GM21529 (cell line): Measurements from ENCODE around the gene PIP5KL1.

Experiments
- ATAC-seq: cut with Tn5 transposase; IDR thresholded peaks from one replicate; pipeline ENCODE4 v1.9.1; 2021; ENCODE audit not compliant: unreplicated experiment

PIP5KL1 gene

DNA sequence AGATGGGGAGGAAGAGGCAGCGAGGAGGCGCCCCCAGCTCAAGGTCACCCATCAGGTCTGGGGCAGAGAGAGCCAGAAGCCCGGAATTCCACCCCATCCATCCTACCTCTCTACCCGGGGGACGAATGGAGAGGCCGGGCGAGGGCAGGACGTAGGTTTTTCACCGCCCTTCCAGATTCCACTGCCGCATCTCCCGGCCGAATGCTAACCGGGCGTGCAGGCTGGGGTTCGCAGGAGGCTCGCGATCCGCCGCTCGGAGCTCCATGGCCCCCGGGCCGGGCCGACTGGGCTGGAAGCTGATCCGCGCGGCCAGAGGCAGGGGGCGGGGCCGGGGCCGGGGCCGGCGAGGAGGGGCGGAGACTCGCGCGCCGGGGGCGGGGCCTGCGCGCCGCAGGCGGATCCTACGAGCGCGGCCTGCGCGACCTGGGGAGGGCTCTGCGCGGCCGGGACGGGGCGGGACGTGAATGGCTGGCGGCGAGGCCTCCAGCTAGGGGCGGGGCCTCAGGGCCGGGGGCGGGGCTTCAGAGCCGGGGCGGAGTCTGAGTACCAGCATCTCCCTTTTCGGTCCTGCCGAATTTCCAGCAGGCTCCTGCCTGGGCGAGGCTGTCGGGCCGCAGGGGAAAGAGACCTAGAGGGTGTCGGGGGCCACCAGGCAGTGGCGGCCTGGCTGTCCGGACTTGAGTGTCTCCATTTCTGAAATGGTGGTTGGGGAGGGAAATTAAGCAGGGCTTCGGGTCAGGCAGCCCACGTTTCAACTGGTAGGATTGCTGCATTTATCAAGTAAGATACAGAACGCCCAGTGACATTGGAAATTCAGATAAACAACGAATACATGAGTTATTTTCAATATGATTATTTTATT, 13.6 kb downstream of the PIP5KL1 start, which contains the start of gene ST6GALNAC4:
ST6GALNAC4 (minus strand) TSS at position 322 of the 862 bp plus-strand sequence. CDS start 622 bp downstream, outside the sequence.
- ATAC-seq, result peak; percentile 68

DNA sequence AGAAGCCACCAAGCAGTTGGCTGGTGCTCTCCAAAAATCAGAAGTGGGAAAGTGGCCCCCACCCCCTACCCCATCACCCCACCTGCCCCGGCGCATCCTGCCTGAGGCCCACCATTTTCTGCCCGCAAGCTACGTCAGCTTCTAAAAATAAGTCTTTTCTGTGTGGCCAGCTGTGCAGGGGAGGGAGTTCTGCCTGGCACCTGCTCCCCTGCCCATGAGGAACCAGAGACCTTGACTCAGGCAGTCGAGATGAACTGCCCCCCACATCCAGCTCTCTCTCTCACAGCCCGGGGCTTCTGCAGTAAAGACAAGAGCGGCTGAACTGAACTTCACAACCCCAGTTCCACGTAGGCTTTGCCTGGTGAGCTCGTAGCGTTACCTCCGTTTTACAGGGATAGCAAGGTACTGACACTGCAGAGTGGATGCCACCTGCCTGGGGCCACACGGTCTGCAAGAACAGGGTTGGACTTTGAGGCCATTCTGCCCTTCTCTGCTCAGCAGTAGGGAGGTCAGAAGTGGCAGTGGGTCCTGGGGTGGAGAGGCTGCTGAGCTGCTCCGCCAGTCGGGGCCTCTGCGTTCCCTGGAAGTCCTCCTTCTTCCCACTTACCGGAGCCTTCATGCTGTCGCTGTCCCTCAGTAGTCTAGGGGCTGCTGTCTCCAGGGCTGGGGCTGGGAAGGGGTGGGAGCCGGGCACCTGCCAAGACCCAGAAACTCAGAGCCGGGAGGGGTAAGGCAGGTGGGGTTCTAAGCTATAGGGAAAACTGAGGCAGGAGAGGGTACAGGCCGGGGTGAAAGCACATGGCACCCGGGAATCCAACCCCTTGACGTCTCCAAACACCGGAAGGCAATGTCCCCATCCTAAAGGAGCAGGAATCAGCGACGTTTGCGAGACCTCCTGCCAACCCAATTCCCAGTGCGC, 14.5 kb downstream of the PIP5KL1 start:
- ATAC-seq, result no peak

DNA sequence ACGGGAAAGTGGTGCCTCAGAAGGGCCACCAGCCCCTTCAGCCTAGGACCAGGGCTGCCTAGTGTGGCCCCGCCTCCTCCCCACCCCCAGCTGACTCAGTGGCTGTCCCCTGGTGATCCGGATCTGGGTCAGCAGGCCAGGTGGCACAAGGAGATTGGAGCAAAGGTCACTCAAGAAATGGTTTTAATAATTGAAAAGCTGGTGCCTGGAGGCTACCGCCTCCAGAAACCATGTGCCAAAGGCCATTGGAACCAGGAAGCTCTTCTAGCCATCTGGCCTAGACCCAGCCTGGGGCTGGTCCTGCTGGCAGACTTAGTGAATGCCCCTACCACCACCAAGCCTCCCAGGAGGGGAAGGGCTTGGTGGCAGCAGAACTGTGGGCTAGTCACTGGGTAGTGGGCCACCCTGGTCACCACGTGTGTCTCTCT, 15.2 kb downstream of the PIP5KL1 start:
- ATAC-seq, result no peak

DNA sequence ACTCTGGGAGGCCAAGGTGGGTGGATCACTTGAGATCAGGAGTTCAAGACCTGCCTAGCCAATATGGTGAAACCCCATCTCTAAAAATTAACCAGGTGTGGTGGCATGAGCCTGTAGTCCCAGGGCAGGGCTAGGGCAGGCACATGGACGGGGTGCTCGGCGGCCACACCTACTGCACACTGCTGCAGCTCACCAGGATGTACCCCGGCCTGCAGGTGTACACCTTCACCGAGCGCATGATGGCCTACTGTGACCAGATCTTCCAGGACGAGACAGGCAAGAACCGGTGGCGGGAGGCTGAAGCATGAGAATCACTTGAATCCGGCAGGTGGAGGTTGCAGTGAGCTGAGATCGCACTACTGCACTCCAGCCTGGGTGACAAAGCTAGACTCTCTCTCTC, 16.9 kb downstream of the PIP5KL1 start:
- no peak for ATAC-seq

DNA sequence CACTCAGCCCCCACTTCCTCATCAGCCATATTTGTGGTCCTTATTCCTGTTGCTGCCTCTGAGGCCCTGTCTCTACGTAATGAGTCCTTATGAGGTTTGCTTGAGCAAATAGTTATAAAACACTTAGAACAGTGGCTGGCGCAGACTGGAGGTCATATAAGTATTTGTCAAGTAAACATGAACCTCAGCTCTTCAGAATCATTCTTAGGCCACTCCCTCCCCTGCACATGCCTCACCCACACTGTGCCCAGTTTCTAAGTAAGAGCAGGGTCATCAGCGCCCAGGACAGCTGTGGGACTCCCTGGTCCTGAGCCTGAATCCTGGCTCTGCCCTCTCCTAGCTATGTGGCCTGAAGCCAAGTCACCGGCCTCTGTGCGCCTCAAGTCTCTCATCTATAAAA, 17.7 kb downstream of the PIP5KL1 start:
- no peak for ATAC-seq

DNA sequence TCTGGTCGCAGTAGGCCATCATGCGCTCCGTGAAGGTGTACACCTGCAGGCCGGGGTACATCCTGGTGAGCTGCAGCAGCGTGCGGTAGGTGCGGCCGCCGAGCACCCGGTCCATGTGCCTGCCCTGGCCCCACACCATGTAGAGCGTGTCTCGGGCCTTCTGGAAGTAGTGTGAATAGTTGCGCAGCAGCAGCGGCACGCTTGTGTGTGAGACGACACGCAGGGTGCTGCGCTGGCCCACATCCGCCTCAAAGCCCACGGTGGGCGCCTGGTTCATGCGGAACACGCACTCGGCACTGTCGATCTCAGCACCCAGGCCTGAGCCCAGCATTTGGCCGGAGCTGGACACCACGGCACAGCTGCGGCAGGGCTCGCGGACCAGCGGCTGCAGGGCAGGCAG, 18.3 kb downstream of the PIP5KL1 start:
- no peak for ATAC-seq

DNA sequence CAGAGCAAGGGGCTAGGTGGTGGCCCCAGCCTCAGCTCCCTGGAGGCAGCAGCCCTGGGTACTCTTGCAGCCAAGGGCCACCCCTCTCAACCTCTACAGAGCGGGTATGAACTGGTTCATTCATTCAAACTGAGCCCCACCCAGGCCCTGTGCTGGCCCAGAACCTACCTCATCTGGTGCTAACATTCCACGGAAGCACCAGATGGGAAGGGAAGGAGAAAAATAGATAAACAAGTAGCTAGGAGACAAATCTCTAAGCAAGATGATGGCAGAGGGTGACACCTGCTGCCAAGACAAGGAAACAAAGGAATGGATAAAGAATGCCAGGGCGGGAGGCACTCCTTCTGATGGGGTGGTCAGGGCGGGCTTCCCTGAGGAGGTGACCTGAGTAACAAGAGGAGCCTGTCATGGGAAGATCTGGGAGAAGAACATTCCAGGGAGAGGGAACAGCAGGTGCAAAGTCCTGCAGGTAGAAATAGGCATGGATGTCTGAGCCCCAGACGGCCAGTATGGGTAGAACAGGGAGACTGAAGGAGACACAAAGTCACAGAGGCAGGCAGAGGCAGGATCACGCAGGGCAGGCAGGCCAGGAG, 19.9 kb downstream of the PIP5KL1 start:
- ATAC-seq, result no peak

DNA sequence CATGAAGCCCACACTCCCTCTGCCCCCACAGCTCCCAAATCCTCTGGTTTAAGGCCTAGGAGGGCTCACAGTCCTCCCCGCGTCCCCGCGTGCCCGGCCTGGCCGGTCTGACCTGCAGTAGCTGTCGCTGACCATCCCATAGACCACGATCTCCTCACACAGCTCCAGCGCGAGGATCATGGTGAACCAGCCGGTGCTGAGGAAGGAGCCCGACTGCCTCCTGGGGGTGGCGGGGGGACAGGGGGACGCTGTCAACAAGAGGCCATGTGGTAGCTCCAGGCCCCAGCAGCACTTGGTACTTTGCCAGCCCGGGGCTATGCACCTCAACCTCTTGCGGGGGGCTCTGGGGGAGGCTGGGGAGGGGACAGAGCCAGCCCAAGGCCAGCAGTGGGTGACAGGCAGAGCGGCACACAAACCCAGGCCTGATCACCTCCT, 20.7 kb downstream of the PIP5KL1 start:
- ATAC-seq, result no peak

DNA sequence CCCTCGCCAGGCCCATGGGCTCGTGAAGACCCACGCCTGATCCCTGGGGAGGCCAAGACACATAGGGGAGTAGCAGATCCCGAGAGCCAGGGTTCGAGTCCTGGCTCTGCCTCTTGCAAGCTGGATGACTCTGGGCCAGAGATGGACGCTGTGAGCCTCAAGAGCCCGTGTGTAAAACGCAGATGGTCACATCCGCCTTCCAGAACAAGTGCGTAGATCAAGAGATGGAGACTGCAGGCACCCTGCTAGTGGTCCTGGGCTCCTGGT, 22.0 kb downstream of the PIP5KL1 start:
- ATAC-seq, result no peak

DNA sequence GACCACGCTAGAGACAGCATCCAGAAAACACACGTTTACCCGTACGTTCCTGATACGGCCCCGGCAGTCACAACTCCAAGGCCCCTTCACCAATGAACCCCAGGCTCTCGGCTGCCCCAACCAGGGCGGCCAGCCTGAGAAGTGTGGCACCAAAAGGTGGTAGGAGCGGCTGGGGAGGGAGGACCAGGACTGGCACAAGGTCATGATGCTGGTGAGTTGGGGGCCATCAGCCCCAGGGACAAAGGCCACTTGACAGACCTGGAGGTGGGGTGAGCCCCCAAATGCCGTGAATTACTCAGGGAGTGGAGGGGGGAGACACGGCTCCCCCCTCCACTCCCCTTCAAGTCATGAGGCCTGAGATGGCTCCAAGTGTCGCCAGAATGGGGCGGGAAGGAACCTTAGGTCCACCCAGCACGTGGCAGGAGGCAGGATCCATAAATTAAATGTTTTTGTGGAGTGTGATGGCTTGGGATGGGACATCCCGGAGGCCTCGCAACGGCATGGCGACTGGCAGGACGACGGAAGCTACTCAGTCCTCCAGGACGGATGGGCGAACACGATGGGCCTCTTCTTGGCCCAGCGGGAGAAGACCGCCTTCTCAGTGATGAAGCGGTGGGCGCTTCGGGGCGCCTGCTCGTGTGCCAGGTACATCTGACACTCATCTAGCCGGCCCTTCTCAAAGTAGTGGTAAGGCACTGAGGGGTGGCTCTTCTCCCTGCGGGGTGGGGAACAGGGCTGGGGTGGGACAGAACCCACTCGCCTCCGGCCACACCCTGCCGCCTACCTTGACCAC, 22.5 kb downstream of the PIP5KL1 start:
- ATAC-seq, result no peak

DNA sequence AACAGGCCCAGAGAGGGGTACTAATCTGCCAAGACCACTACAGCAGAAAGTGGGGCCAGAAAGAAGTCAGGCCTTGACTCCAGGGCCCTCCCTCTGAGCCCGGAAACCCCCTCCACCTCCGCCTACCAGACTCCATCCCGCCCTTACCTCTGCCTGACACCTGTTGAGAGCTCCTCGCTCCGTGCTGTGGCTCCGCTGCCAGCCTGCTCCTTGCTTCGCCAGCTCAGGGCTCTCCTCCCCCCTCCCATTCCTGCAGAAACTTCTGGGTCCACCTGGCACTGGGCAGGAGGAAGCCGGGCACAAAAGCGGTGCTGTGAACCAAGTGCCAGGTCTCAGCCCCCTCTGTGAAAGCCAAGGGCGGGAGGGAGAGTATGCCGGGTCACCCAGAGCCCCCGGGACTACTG, 24.8 kb downstream of the PIP5KL1 start:
- peak; percentile 28 for ATAC-seq

DNA sequence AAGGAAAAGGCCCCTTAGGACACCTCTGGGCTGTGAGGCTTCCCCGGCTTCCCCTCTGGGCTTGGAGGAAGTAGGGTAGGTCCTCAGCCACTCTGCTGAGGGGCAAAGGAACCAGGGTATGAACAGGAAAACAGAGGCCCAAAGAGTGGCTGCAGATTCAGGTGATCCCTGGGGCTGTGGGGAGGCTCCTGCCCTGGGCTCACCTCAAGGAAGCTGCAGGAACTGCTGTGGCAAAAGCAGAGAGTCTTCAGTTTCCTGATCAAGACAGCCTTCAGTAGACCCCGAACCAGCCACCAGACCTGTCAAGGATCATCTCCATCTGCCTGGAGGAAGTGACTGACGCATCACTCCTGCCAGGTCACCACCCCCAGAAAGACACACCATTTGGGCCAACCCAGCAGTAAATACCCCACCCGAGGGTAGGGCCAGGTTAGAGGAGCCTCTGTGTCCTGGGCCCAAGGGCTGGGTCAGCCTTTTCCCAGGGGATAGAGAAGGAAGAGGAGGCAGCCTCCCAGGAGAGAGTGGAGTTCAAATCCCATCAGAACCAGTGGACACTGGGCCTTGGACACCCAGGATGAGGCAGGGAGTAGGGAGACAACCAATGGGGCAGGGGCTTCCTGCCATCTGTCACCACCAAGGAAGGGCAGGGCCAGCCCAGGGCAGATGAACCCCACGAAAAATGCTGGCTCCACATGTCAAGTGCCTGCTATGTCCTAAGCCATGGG, 25.4 kb downstream of the PIP5KL1 start:
- no peak for ATAC-seq

DNA sequence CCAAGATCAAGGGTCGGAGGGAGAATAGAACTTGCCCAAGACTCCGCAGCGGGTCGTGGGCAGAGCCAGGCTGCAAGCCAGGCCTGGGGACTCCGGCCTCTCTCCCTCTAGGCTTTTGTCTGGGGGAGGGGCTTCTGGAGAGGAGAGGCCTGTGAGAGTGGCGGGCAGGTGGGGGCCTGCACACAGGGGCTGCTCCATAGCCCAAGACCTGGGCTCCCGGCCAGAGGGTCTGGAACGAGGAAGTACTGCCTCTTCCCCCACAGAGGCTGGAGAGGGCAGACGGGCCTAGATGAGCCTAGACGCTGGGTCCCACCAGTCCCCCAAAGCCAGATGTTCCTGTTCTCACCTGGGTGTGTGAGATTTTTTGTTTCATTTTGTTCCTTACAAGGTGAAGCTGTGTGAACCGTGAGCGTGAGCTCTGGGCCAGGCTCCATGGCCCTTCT, 26.0 kb downstream of the PIP5KL1 start:
- ATAC-seq, result no peak

DNA sequence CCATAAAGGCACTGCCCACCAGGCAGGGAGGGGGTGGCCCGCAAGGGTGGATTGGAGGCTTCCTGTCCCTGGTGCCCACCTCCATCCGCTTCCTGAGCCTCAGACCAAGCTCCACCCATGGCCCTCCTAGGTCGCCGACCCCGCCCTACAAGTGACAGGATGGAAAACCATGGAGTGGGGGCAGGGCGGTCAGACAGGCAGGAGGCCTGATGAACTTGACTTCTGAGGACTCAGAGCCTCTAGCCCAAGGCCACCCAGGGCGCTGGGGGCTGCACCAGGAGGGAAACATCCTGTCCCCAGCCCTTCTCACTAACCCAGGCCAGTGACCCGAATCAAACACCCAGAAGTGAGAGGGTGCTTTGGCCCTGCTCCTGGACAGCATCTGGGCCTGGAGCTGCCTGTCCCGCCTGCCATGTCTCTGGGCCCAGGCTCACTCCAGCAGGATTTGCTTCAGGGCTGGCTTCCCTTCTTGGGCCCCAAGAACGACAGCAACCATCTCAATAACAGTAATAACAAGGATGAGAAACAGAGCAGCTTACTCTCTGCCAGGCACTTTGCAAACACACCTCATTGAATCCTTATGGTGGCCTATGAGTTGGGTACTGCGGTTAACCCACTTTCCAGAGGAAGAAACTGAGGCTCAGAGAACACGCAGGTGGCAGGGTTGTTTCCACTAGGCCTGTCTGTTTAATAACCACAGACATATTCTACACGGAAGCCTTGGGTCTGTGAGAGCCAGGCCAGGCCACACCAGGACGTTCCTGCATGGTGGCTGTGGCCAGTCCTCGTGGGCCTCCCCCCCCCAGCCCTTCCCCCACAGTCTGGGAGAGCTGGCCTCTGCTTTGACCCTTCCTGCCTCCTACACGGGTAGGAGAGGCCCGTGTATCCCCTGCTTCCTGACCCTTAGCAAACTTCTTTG, 26.8 kb downstream of the PIP5KL1 start:
- peak; percentile 38 for ATAC-seq

DNA sequence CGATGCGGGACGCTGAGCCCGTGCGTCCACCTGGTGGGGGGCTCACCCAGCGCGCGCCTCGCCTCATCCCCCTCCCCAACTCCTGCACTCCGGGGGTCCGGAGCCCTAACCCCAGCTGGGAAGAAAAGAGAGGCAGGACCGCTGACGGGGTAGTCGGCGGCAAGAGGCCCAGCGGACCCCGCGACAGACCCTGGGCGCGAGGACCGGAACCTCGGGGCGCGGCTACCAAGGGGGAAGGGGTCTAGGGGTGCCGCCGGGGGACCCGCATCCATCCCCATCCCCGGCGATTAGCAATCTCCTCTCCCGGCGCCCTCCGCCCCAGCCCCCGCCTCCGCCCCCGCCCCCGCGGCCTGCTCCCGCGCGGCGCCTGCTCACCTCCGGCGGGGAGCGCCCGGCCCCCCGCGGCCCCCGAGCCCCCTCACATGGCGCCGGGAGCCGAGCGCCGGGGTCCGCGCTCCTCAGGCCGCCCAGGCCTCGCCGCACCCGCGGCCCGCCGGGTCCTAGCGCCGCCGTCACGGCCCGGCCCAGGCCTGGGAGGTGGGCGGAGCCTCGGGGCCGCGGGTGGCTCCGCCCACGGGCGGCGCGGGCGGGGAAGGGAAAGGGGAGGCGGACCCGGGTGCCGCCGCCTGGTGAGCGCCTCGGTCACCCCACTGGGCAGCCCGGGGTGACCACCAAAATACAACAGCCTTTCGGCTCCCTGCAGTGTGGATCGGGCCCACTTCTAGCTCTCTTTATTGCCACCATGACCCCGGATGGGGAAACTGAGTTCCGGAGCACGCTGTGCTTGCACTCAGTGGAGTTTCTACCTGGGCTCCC, 31.2 kb downstream of the PIP5KL1 start, which contains the start of gene ST6GALNAC6:
ST6GALNAC6 (minus strand) TSS at position 476 of the 816 bp plus-strand sequence. CDS start 1,622 bp downstream, outside the sequence.
- ATAC-seq, result peak; percentile 55

DNA sequence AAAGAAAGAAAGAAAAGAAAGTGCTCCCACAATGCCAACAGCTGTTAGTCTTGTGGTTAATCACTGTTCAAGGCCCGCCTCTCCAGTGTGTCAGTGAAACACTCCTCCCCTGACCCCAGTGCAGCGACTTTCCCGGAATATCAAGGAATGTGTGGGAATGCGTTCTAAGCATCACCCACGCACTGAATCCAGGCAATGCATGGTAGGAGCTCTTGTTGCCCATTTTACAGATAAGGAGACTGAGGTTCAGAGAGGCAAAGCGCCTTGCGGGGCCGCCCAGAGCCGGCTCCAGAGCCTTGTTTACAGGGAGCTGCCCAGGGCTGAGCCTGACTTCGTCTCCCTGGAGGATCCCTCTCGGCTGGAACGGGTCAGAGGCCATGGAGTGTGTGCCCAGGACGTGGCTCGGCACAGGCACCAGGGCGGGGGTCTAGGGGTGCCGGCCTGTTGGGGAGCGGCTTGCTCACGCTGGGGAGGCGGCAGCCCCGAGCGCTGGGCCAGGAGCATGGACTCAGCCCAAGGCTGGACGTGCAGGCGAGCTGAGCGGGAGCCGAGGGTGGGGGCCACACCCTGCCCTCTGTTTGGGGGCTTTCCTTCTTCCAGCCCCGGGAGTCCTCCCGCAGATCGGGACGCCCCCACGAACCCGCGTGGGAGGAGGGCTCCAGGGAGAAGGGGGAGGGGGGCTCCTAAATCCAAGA, 32.0 kb downstream of the PIP5KL1 start:
- ATAC-seq, result peak; percentile 8

DNA sequence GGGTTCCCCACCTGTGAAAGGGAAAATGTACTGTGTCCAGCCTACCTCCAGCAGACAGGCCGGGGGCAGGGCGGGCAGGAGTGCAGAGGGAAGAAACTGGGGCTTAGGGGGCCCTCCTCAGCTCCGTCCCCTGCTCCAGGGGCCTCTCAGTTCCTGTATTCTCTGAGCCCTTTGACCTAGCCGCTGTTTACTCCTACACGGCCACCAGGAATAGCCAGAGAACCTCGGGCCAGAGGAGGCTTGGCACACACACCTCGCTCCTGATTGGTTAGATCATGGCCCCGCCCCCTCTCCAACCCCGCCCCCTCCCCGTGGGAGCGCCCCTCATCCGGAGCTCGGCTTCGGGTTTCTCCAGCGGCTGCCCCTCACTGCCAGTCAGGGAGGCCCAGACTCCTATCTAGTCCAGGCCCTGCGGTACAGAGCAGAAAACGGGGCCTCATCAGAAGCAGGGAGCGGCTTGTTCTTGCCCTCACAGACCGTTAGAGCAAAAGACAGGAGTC, 33.3 kb downstream of the PIP5KL1 start:
- ATAC-seq, result no peak
